ENCODE results near the gene UQCC5. TPM values are rescaled to one million over a fixed set of nuclear protein-coding genes. Genes with fewer than 3 reads are reported as not detected.

Gene UQCC5
- polyA plus RNA-seq, 1 donor (not counting 4 experiments of a cell fraction or from before 2014, with no cell fraction given): 20.0 TPM

- H3K36me3 ChIP-seq (ENCODE audit: control insufficient read depth in 2 of 2, extremely low read depth in 1 of 2, insufficient read depth in 2 of 2, low read length in 2 of 2): peaks cover 12 to 19% of the 10 kb centered on the region in 2 experiments
- DNase-seq (ENCODE audit: low read depth, low spot score) (no peak), FAIRE-seq (no peak)
- H3K9ac ChIP-seq (ENCODE audit: control insufficient read depth, extremely low read depth, insufficient read depth, low read length): no peak overlapping the region
- H2AFZ ChIP-seq (ENCODE audit: control insufficient read depth, low read length): no peak overlapping the region
- H3K9me3 ChIP-seq (ENCODE audit: control insufficient read depth, low read depth, low read length): no peaks in the 10 kb centered on the region
- dilution Hi-C loops (cut with MboI; ENCODE audit: extremely low pct_ligation_motif_present, low sequenced_read_pairs): no loop called here
- no peak overlapping the region for H3K4me3 ChIP-seq (ENCODE audit: control insufficient read depth in 2 of 3, extremely low read depth in 1 of 3, insufficient read depth in 2 of 3, low read depth in 1 of 3, low read length in 3 of 3)
- peaks cover 11% of the 10 kb centered on the region for H3K79me2 ChIP-seq (ENCODE audit: control insufficient read depth, insufficient read depth, low read length)
- no peak for TF ChIP-seq CTCF (optimal IDR thresholded peaks at IDR 0.05 in 1 of 3, IDR thresholded peaks at IDR 0.05 in 1 of 3, conservative IDR thresholded peaks at IDR 0.05 in 1 of 3; ENCODE audit: extremely low read depth in 1 of 3, insufficient read depth in 2 of 3, low read length in 3 of 3)
- TF ChIP-seq EZH2 (IDR thresholded peaks at IDR 0.05; ENCODE audit: low read length): no peak
- no peak overlapping the region for H3K4me2 ChIP-seq (ENCODE audit: control insufficient read depth, extremely low read depth, insufficient read depth, low read depth, low read length)
- H3K27me3 ChIP-seq (ENCODE audit: control insufficient read depth, extremely low read depth, insufficient read depth, low read length): no peaks in the 10 kb centered on the region
- peaks cover 31% of the 10 kb centered on the region for H3K4me1 ChIP-seq (ENCODE audit: control insufficient read depth, extremely low read depth, insufficient read depth, low read length)
- peaks cover 3% of the 10 kb centered on the region for H3K9me1 ChIP-seq (ENCODE audit: control insufficient read depth, extremely low read depth, insufficient read depth, low read length)
- peaks cover 3% of the 10 kb centered on the region for H4K20me1 ChIP-seq (ENCODE audit: control insufficient read depth, extremely low read depth, insufficient read depth, low read length)
- H3K27ac ChIP-seq (ENCODE audit: control insufficient read depth, insufficient read depth, low read length): no peak overlapping the region
These were observed 8.4 kb upstream of the UQCC5 start for GRCh38 chr3:52527732-52528585.

GRCh38 chr3:52528586-52529375, 7.6 kb upstream of the UQCC5 start:
- Histone ChIP-seq H3K9me3 (ENCODE audit: control insufficient read depth, low read depth, low read length) (no peaks in the 10 kb centered on the region), H3K4me2 (ENCODE audit: control insufficient read depth, extremely low read depth, insufficient read depth, low read depth, low read length) (no peak overlapping the region), H3K4me1 (ENCODE audit: control insufficient read depth, extremely low read depth, insufficient read depth, low read length) (peaks cover 31% of the 10 kb centered on the region), H3K36me3 (ENCODE audit: control insufficient read depth in 2 of 2, extremely low read depth in 1 of 2, insufficient read depth in 2 of 2, low read length in 2 of 2) (peaks cover 12 to 19% of the 10 kb centered on the region in 2 experiments), H3K4me3 (ENCODE audit: control insufficient read depth in 2 of 3, extremely low read depth in 1 of 3, insufficient read depth in 2 of 3, low read depth in 1 of 3, low read length in 3 of 3) (no peak overlapping the region), H3K27ac (ENCODE audit: control insufficient read depth, insufficient read depth, low read length) (no peak overlapping the region), H3K9ac (ENCODE audit: control insufficient read depth, extremely low read depth, insufficient read depth, low read length) (no peak overlapping the region), H2AFZ (ENCODE audit: control insufficient read depth, low read length) (no peak overlapping the region), H3K79me2 (ENCODE audit: control insufficient read depth, insufficient read depth, low read length) (peaks cover 11% of the 10 kb centered on the region), H4K20me1 (ENCODE audit: control insufficient read depth, extremely low read depth, insufficient read depth, low read length) (no peaks in the 10 kb centered on the region), H3K9me1 (ENCODE audit: control insufficient read depth, extremely low read depth, insufficient read depth, low read length) (peaks cover 3% of the 10 kb centered on the region), H3K27me3 (ENCODE audit: control insufficient read depth, extremely low read depth, insufficient read depth, low read length) (no peaks in the 10 kb centered on the region)
- TF ChIP-seq CTCF (optimal IDR thresholded peaks at IDR 0.05 in 1 of 3, IDR thresholded peaks at IDR 0.05 in 1 of 3, conservative IDR thresholded peaks at IDR 0.05 in 1 of 3; ENCODE audit: extremely low read depth in 1 of 3, insufficient read depth in 2 of 3, low read length in 3 of 3): no peak
- TF ChIP-seq EZH2 (IDR thresholded peaks at IDR 0.05; ENCODE audit: low read length): no peak
- dilution Hi-C loops (cut with MboI; ENCODE audit: extremely low pct_ligation_motif_present, low sequenced_read_pairs): no loop called here
- FAIRE-seq (no peak), DNase-seq (ENCODE audit: low read depth, low spot score) (no peak)
